Smooth muscle cell of the umbilical artery (primary cell): ENCODE data around the gene IKBKE. TPM values are rescaled to one million over a fixed set of nuclear protein-coding genes. Genes with fewer than 3 reads are reported as not detected.

Experiments used
- total RNA-seq: library from RNA; depleted of rRNA; stranded (reverse); fragments of >200 nt; gene quantifications from 2 replicates; pipeline ENCODE4 v1.2.3, GENCODE V29; 2014

The IKBKE gene
- total RNA-seq: 21.7 and 30.7 TPM in 2 replicates

DNA sequence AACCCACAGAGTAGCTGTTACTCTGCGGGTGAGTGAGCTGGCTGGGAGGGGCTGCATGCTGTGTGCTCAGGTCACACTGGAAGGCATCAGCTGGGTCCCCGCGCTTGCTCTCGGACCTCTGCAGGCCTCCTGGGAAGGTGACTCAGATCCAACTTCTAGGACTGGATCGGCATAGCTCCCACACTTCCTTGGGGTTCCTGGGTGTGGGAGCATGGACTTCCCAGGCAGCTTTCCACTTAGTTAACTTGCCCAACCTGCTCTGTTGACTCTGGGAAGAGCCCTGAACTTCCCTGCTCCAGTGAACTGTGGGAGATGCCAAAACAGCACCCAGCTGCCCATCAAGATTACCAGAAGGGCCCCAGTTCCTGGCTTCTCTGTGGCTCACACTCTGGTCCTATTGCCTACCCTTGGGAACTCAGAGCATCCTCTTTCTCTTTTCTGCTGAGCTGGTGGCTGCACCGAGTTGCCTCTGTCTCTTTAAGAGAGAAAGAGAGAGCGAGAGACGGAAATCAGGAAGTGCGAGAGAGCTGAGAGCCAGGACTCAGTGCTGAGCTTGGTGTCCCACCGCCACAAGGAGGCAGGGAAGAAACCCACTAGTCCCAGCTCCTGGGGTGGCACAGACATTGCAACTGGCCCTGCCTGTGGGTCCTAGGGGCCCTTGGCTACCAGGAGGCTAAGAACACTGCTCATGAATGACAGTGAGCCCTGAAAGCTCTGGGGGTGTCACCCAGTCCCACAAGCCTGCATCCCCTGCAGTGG is at the start of gene IKBKE:
Gene IKBKE (plus strand): TSS at position 544 of the 759 bp plus-strand sequence. CDS start 2,752 bp downstream, outside the sequence.

DNA sequence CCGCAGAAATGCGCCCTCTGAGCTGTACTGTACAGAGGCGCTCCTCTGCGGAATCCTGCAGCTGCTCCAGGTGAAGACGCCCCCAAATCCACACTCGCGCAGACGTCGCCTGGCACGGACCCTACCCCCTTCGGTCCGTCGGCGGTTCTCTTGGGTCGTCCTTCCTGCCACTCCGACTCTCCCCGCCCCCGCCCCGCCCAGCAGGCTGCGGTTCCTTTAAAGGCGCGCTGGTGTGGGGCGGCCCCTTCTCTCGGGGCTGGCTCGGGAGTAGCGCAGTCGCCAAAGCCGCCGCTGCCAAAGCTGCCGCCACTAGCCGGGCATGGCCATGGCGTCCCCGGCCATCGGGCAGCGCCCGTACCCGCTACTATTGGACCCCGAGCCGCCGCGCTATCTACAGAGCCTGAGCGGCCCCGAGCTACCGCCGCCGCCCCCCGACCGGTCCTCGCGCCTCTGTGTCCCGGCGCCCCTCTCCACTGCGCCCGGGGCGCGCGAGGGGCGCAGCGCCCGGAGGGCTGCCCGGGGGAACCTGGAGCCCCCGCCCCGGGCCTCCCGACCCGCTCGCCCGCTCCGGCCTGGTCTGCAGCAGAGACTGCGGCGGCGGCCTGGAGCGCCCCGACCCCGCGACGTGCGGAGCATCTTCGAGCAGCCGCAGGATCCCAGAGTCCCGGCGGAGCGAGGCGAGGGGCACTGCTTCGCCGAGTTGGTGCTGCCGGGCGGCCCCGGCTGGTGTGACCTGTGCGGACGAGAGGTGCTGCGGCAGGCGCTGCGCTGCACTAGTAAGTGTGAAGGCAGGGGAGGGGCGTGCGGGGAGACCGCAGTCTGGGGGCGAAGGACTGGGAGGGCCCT is 37.2 kb downstream of the IKBKE start, which contains the start of gene RASSF5:
Gene RASSF5 (plus strand): TSS at position 248 of the 846 bp plus-strand sequence. CDS start 72 bp downstream, at position 320.

Other genes starting within 250 kb of the IKBKE start
- gene RASSF5, start 37.1 kb downstream of the IKBKE start, total RNA-seq: 1.2 and 2.4 TPM in 2 replicates
- 47.4 and 53.2 TPM in 2 replicates for gene EIF2D, start 142.0 kb downstream of the IKBKE start, total RNA-seq
- 27.6 and 34.5 TPM in 2 replicates for gene DYRK3, start 165.1 kb downstream of the IKBKE start, total RNA-seq
- 32.1 and 52.4 TPM in 2 replicates for gene MAPKAPK2, start 214.4 kb downstream of the IKBKE start, total RNA-seq